HCT116 (cell line): ENCODE data around the gene IFITM1. TPM values are rescaled to one million over a fixed set of nuclear protein-coding genes. Genes with fewer than 3 reads are reported as not detected.

Experiments
- ATAC-seq: fragments of 200-7000 bp; cut with Tn5 transposase; 2 replicates; pipeline ENCODE4 v1.9.1; 2020; ENCODE audit warnings: mild to moderate bottlenecking, moderate library complexity
- BruUV-seq: library from RNA; stranded (reverse); fragments of 400-500 nt; replicated peaks from 2 replicates; lab custom pipeline; 2021; lab: Mats Ljungman, UMichigan
- CTCF ChIA-PET: fragments of 300-600 bp; sonication (Branson Sonifier 250); formaldehyde crosslinking; loops from one replicate; lab custom pipeline; 2021; ENCODE audit warnings: antibody characterized with exemption; lab: Charles Lee
- POLR2A ChIA-PET: fragments of 300-600, 350-600 bp; sonication (Branson Sonifier 250); formaldehyde crosslinking; loops from one replicate; lab custom pipeline; 2021; ENCODE audit warnings: antibody characterized with exemption; lab: Charles Lee
- RAD21 ChIA-PET, 2 experiments: fragments of 300-600 bp; sonication (Branson Sonifier 250); formaldehyde crosslinking; loops; one replicate each; lab custom pipeline; 2023; ENCODE audit warnings: low total read pairs in 2 of 2; ENCODE audit not compliant: uncharacterized antibody in 2 of 2, unreplicated experiment in 2 of 2, low non-redundant PET in 1 of 2; lab: Charles Lee
- DNase-seq: peaks from one replicate; pipeline ENCODE4 v3.0.0-alpha.2; 2010; ENCODE audit warnings: low read depth, low spot score
- H2AFZ ChIP-seq: fragments of 200-600 bp; shearing (Covaris generic), sonication (generic); 2 replicates; pipeline ENCODE4 v1.6.1; 2017; ENCODE audit warnings: low read depth, mixed run types, mixed read lengths, antibody characterized with exemption, low read length; ENCODE audit not compliant: poor library complexity, severe bottlenecking
- H3K27ac ChIP-seq: 2 replicates; pipeline ENCODE4 v1.5.1; 2012; ENCODE audit warnings: low read depth, low read length
- H3K27me3 ChIP-seq: fragments of 200-600 bp; sonication (generic); 2 replicates; pipeline ENCODE4 v1.6.1; 2016; ENCODE audit warnings: mixed run types, low read length, mixed read lengths; ENCODE audit not compliant: insufficient read depth
- H3K36me3 ChIP-seq, 2 experiments: fragments of 200-500 bp in 1 of 2; fragments of 200-600 bp in 1 of 2; sonication (Bioruptor generic) in 1 of 2; sonication (generic) in 1 of 2; 2 replicates each; pipeline versions ENCODE4 v1.5.1 to v1.6.1; 2014 to 2016; ENCODE audit warnings: low read length in 2 of 2, inconsistent platforms in 1 of 2, mixed read lengths in 1 of 2, mixed run types in 1 of 2; ENCODE audit not compliant: insufficient read depth in 2 of 2, control insufficient read depth in 1 of 2
- H3K4me1 ChIP-seq, 2 experiments: fragments of 200-600 bp in 1 of 2; sonication (generic) in 1 of 2; 2 replicates each; pipeline versions ENCODE4 v1.5.1 to v1.6.1; 2012 to 2017; ENCODE audit warnings: low read length in 2 of 2, inconsistent platforms in 1 of 2, mild to moderate bottlenecking in 1 of 2, mixed read lengths in 1 of 2, mixed run types in 1 of 2, moderate library complexity in 1 of 2; ENCODE audit not compliant: insufficient read depth in 2 of 2, control insufficient read depth in 1 of 2
- H3K4me2 ChIP-seq: fragments of 200-600 bp; sonication (generic); 2 replicates; pipeline ENCODE4 v1.6.1; 2017; ENCODE audit warnings: mixed run types, low read length, mixed read lengths
- H3K4me3 ChIP-seq, 2 experiments: fragments of 200-600 bp in 1 of 2; sonication (generic) in 1 of 2; replicated peaks in 1 of 2; 2 replicates each; pipeline ENCODE4 v1.5.1; 2011 to 2016; ENCODE audit warnings: low read length in 2 of 2, control low read depth in 1 of 2, low read depth in 1 of 2, mild to moderate bottlenecking in 1 of 2, mixed read lengths in 1 of 2, mixed run types in 1 of 2
- H3K79me2 ChIP-seq: fragments of 200-600 bp; sonication (generic); 2 replicates; pipeline ENCODE4 v1.6.1; 2017; ENCODE audit warnings: mild to moderate bottlenecking, mixed run types, low read length, moderate library complexity, mixed read lengths; ENCODE audit not compliant: insufficient read depth
- H3K9ac ChIP-seq: fragments of 200-600 bp; sonication (generic); 2 replicates; pipeline ENCODE4 v1.6.1; 2016; ENCODE audit warnings: low read length, mixed read lengths
- H3K9me2 ChIP-seq: fragments of 200-600 bp; sonication (generic), shearing (Covaris generic); 2 replicates; pipeline ENCODE4 v1.6.1; 2017; ENCODE audit warnings: mixed run types, mild to moderate bottlenecking, moderate library complexity; ENCODE audit not compliant: insufficient read depth
- H3K9me3 ChIP-seq, 2 experiments: fragments of 200-500 bp in 1 of 2; fragments of 200-600 bp in 1 of 2; sonication (Bioruptor generic) in 1 of 2; sonication (generic) in 1 of 2; 2 replicates each; pipeline ENCODE4 v1.6.1; 2014 to 2017; ENCODE audit warnings: low read length in 2 of 2, mixed read lengths in 2 of 2, inconsistent platforms in 1 of 2, low read depth in 1 of 2, mild to moderate bottlenecking in 1 of 2, mixed run types in 1 of 2, moderate library complexity in 1 of 2; ENCODE audit not compliant: control insufficient read depth in 1 of 2, insufficient read depth in 1 of 2
- H4K20me1 ChIP-seq: fragments of 200-600 bp; sonication (generic), shearing (Covaris generic); 2 replicates; pipeline ENCODE4 v1.6.1; 2017; ENCODE audit warnings: mixed run types, mild to moderate bottlenecking, moderate library complexity; ENCODE audit not compliant: insufficient read depth
- CEBPB ChIP-seq: IDR thresholded peaks from 2 replicates; pipeline ENCODE4 v1.6.1; 2012; ENCODE audit warnings: low read depth
- ELF1 ChIP-seq: IDR thresholded peaks from 2 replicates; pipeline ENCODE4 v1.6.1; 2012; ENCODE audit warnings: low read depth, borderline replicate concordance
- EZH2 ChIP-seq: fragments of 200-600 bp; sonication (generic); IDR thresholded peaks from 2 replicates; pipeline ENCODE4 v1.6.1; 2017; ENCODE audit warnings: antibody characterized with exemption, mixed run types
- EZH2phosphoT487 ChIP-seq: fragments of 200-600 bp; IDR thresholded peaks from 2 replicates; pipeline ENCODE4 v1.6.1; 2018; ENCODE audit warnings: antibody characterized with exemption, borderline replicate concordance
- FOSL1 ChIP-seq: IDR thresholded peaks from 2 replicates; pipeline ENCODE4 v1.6.1; 2012; ENCODE audit warnings: low read depth
- SIN3A ChIP-seq: IDR thresholded peaks from 2 replicates; pipeline ENCODE4 v1.6.1; 2012; ENCODE audit warnings: low read depth
- SRF ChIP-seq: IDR thresholded peaks from 2 replicates; pipeline ENCODE4 v1.6.1; 2012; ENCODE audit warnings: low read depth
- TCF7L2 ChIP-seq: IDR thresholded peaks from 2 replicates; pipeline ENCODE4 v1.7.0; 2011; ENCODE audit warnings: borderline replicate concordance, inconsistent platforms; ENCODE audit not compliant: insufficient read depth, insufficient read length; ENCODE audit errors: extremely low read depth
- intact Hi-C: fragments of 100-400 bp; cut with micrococcal nuclease; formaldehyde crosslinking; loops from 2 replicates; pipeline ENCODE4 v1.10.0; 2022
- total RNA-seq: library from RNA; stranded (reverse); gene quantifications from one replicate; pipeline ENCODE4 v1.2.1, GENCODE V29; 2021; ENCODE audit not compliant: unreplicated experiment
- TF ChIP-seq, protein P1 (sequence below): IDR thresholded peaks from 2 replicates; pipeline ENCODE4 v1.6.1; 2012
- TF ChIP-seq, protein P2 (sequence below): IDR thresholded peaks from 2 replicates; pipeline ENCODE4 v1.6.1; 2011; ENCODE audit warnings: mild to moderate bottlenecking, low read length, moderate library complexity; ENCODE audit not compliant: insufficient replicate concordance; ENCODE audit errors: extremely low read depth
- TF ChIP-seq, protein P3 (sequence below), 3 experiments: fragments of 200-600 bp in 1 of 3; sonication (generic) in 1 of 3; IDR thresholded peaks in 2 of 3; conservative IDR thresholded peaks in 1 of 3; 2 replicates each; pipeline ENCODE4 v1.5.1; 2012 to 2017; ENCODE audit warnings: low read depth in 2 of 3, low read length in 2 of 3, antibody characterized with exemption in 1 of 3, borderline replicate concordance in 1 of 3, control low read depth in 1 of 3, mild to moderate bottlenecking in 1 of 3, mixed read lengths in 1 of 3, mixed run types in 1 of 3, moderate library complexity in 1 of 3; ENCODE audit not compliant: insufficient read depth in 1 of 3
- TF ChIP-seq, protein P4 (sequence below): IDR thresholded peaks from 2 replicates; pipeline ENCODE4 v1.6.1; 2012; ENCODE audit warnings: low read depth

IFITM1 gene
- total RNA-seq, 1 experiment from 2014 or later = 6.1 TPM

DNA sequence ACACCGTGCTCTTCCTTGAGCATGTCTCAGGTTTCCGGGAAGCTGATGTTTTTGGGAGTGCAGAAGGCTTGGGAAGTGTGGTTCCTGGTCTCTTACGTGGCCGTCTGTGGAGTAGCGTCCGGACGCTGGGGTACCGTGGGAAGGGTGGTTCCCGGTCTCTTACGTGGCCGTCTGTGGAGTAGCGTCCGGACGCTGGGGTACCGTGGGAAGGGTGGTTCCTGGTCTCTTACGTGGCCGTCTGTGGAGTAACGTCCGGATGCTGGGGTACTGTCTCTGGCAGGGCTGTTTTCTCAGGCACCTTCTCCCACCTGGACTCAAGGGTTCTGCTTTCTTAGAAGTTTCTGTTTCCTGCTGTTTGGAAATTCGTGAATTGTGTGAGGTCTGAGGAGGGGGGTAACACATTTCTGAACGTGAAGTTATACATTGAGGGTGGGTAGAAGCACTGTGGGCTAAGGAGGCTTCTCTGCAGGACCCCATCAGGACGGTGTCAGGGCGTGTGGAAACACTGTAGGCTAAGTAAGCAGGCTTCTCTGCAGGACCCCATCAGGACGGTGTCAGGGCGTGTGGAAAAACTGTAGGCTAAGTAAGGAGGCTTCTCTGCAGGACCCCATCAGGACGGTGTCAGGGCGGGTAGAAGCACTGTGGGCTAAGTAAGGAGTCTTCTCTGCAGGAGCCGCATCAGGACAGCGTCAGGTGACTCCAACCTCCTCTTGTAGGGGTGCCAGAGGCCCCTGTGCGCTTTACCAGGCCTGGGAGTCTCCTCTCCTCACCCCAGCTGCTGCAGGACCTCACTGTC lies 12.2 kb downstream of the IFITM1 start:
- ChIA-PET POLR2A (no interaction called here), RAD21 (no interaction called here), CTCF (no interaction called here)
- peaks cover 0 to 9% of the 10 kb centered on the region in 2 experiments; a peak in 3 of 4 replicates for H3K4me1 ChIP-seq
- intact Hi-C loops = no loop called here
- H3K79me2 ChIP-seq = no peaks in the 10 kb centered on the region
- H4K20me1 ChIP-seq = no peaks in the 10 kb centered on the region
- DNase-seq (no peak), ATAC-seq (no peak)
- H3K9me3 ChIP-seq = no peaks in the 10 kb centered on the region
- no peaks in the 10 kb centered on the region for H3K36me3 ChIP-seq
- no peak overlapping the region for H2AFZ ChIP-seq
- no peaks in the 10 kb centered on the region for H3K27me3 ChIP-seq
- H3K4me2 ChIP-seq = no peak overlapping the region
- H3K9me2 ChIP-seq = no peaks in the 10 kb centered on the region
- no peak overlapping the region for H3K4me3 ChIP-seq
- no peak overlapping the region for H3K9ac ChIP-seq
- no TSS peak for BruUV-seq
- TF ChIP-seq FOSL1 = no peak
- TF ChIP-seq EZH2phosphoT487 = no peak
- no peak for TF ChIP-seq SIN3A
- no peak for TF ChIP-seq ELF1
- TF ChIP-seq, protein P1, sequence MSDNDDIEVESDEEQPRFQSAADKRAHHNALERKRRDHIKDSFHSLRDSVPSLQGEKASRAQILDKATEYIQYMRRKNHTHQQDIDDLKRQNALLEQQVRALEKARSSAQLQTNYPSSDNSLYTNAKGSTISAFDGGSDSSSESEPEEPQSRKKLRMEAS = no peak
- no peak for TF ChIP-seq TCF7L2
- no peak for TF ChIP-seq EZH2
- no peak overlapping the region for H3K27ac ChIP-seq

DNA sequence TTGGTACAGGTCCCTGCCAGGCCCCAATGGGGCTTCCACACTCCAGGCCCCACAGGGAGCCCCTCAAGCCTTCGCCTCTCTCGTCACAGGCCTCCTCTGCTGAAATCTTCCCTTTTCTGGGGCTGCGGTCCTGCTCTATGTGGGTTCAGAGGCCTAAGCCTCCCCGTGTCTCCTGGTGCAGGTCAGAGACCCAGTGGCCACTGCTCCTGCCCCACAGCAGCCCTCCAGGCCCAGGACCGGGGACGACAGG lies 12.7 kb downstream of the IFITM1 start:
- no peak for ATAC-seq
- TF ChIP-seq, protein P2, sequence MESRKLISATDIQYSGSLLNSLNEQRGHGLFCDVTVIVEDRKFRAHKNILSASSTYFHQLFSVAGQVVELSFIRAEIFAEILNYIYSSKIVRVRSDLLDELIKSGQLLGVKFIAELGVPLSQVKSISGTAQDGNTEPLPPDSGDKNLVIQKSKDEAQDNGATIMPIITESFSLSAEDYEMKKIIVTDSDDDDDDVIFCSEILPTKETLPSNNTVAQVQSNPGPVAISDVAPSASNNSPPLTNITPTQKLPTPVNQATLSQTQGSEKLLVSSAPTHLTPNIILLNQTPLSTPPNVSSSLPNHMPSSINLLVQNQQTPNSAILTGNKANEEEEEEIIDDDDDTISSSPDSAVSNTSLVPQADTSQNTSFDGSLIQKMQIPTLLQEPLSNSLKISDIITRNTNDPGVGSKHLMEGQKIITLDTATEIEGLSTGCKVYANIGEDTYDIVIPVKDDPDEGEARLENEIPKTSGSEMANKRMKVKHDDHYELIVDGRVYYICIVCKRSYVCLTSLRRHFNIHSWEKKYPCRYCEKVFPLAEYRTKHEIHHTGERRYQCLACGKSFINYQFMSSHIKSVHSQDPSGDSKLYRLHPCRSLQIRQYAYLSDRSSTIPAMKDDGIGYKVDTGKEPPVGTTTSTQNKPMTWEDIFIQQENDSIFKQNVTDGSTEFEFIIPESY = no peak
- TF ChIP-seq CEBPB = no peak
- TF ChIP-seq, protein P3, sequence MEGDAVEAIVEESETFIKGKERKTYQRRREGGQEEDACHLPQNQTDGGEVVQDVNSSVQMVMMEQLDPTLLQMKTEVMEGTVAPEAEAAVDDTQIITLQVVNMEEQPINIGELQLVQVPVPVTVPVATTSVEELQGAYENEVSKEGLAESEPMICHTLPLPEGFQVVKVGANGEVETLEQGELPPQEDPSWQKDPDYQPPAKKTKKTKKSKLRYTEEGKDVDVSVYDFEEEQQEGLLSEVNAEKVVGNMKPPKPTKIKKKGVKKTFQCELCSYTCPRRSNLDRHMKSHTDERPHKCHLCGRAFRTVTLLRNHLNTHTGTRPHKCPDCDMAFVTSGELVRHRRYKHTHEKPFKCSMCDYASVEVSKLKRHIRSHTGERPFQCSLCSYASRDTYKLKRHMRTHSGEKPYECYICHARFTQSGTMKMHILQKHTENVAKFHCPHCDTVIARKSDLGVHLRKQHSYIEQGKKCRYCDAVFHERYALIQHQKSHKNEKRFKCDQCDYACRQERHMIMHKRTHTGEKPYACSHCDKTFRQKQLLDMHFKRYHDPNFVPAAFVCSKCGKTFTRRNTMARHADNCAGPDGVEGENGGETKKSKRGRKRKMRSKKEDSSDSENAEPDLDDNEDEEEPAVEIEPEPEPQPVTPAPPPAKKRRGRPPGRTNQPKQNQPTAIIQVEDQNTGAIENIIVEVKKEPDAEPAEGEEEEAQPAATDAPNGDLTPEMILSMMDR (IDR thresholded peaks at IDR 0.05 in 2 of 3, conservative IDR thresholded peaks at IDR 0.05 in 1 of 3; ENCODE audit: borderline replicate concordance in 1 of 3, insufficient read depth in 1 of 3, low read depth in 2 of 3, low read length in 2 of 3) = no peak
- TF ChIP-seq SRF = no peak
- TF ChIP-seq, protein P4, sequence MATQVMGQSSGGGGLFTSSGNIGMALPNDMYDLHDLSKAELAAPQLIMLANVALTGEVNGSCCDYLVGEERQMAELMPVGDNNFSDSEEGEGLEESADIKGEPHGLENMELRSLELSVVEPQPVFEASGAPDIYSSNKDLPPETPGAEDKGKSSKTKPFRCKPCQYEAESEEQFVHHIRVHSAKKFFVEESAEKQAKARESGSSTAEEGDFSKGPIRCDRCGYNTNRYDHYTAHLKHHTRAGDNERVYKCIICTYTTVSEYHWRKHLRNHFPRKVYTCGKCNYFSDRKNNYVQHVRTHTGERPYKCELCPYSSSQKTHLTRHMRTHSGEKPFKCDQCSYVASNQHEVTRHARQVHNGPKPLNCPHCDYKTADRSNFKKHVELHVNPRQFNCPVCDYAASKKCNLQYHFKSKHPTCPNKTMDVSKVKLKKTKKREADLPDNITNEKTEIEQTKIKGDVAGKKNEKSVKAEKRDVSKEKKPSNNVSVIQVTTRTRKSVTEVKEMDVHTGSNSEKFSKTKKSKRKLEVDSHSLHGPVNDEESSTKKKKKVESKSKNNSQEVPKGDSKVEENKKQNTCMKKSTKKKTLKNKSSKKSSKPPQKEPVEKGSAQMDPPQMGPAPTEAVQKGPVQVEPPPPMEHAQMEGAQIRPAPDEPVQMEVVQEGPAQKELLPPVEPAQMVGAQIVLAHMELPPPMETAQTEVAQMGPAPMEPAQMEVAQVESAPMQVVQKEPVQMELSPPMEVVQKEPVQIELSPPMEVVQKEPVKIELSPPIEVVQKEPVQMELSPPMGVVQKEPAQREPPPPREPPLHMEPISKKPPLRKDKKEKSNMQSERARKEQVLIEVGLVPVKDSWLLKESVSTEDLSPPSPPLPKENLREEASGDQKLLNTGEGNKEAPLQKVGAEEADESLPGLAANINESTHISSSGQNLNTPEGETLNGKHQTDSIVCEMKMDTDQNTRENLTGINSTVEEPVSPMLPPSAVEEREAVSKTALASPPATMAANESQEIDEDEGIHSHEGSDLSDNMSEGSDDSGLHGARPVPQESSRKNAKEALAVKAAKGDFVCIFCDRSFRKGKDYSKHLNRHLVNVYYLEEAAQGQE = no peak

More for the DNA sequence above, 12.7 kb downstream of the IFITM1 start:
- intact Hi-C loops = no loop called here
- Histone ChIP-seq H4K20me1 (no peaks in the 10 kb centered on the region), H3K9me3 (no peaks in the 10 kb centered on the region), H3K4me3 (no peak overlapping the region), H3K9me2 (no peaks in the 10 kb centered on the region), H3K27me3 (no peaks in the 10 kb centered on the region), H3K27ac (no peak overlapping the region), H3K4me2 (no peak overlapping the region), H2AFZ (no peak overlapping the region), H3K9ac (no peak overlapping the region), H3K36me3 (no peaks in the 10 kb centered on the region), H3K79me2 (no peaks in the 10 kb centered on the region), H3K4me1 (peaks cover 0 to 7% of the 10 kb centered on the region in 2 experiments; a peak in 2 of 4 replicates)
- no peak for DNase-seq
- RAD21 ChIA-PET = no interaction called here
- no TSS peak for BruUV-seq
- CTCF ChIA-PET = no interaction called here
- POLR2A ChIA-PET = no interaction called here
